HG03175 (cell line): Measurements from ENCODE around the gene CAMTA1.

Experiments used
- ATAC-seq: cut with Tn5 transposase; IDR thresholded peaks from one replicate; pipeline ENCODE4 v1.9.1; 2021; ENCODE audit warnings: mild to moderate bottlenecking, moderate library complexity; ENCODE audit not compliant: unreplicated experiment

Gene CAMTA1

GRCh38 chr1:7534061-7534825, 749.0 kb downstream of the CAMTA1 start:
- ATAC-seq: no peak

- no peak for ATAC-seq
These were observed 749.8 kb downstream of the CAMTA1 start for GRCh38 chr1:7535016-7535415.

- ATAC-seq: no peak
These were observed 751.0 kb downstream of the CAMTA1 start for GRCh38 chr1:7535934-7536878.

- ATAC-seq: no peak
These were observed 751.8 kb downstream of the CAMTA1 start for GRCh38 chr1:7536891-7537591.

GRCh38 chr1:7538033-7538432, 752.8 kb downstream of the CAMTA1 start:
- ATAC-seq: no peak

GRCh38 chr1:7538849-7539768, 753.9 kb downstream of the CAMTA1 start:
- ATAC-seq: no peak

GRCh38 chr1:7539769-7540175, 754.5 kb downstream of the CAMTA1 start:
- no peak for ATAC-seq

- ATAC-seq: no peak
These were observed 755.6 kb downstream of the CAMTA1 start for GRCh38 chr1:7540816-7541215.

- ATAC-seq: no peak
These were observed 756.4 kb downstream of the CAMTA1 start for GRCh38 chr1:7541629-7542028.

- no peak for ATAC-seq
These were observed 758.5 kb downstream of the CAMTA1 start for GRCh38 chr1:7543718-7544090.

- peak; percentile 51 for ATAC-seq
These were observed 764.3 kb downstream of the CAMTA1 start for GRCh38 chr1:7549277-7550161.

GRCh38 chr1:7550261-7550865, 765.1 kb downstream of the CAMTA1 start:
- no peak for ATAC-seq

- ATAC-seq: no peak
These were observed 765.7 kb downstream of the CAMTA1 start for GRCh38 chr1:7550981-7551380.

- no peak for ATAC-seq
These were observed 766.2 kb downstream of the CAMTA1 start for GRCh38 chr1:7551442-7551841.

GRCh38 chr1:7552402-7552801, 767.1 kb downstream of the CAMTA1 start:
- ATAC-seq: no peak

- no peak for ATAC-seq
These were observed 767.9 kb downstream of the CAMTA1 start for GRCh38 chr1:7553042-7553690.

GRCh38 chr1:7554385-7555235, 769.4 kb downstream of the CAMTA1 start:
- no peak for ATAC-seq
